GM20000 (cell line): ENCODE results near the gene ABHD16A.

ENCODE experiments used
- DNase-seq: peaks from one replicate; pipeline ENCODE4 v3.0.0; 2012; ENCODE audit warnings: low spot score
- CTCF ChIP-seq: IDR thresholded peaks from 2 replicates; pipeline ENCODE4 v1.5.1; 2012; ENCODE audit warnings: mild to moderate bottlenecking, control low read depth; ENCODE audit errors: extremely low read depth, missing control alignments

Gene ABHD16A

GRCh38 chr6:31701666-31702404, 1.3 kb downstream of the ABHD16A start:
- DNase-seq, result no peak
- no peak for TF ChIP-seq CTCF

- DNase-seq, result no peak
- TF ChIP-seq CTCF, result no peak
Measured at GRCh38 chr6:31700740-31701401, 2.3 kb downstream of the ABHD16A start.

DNA sequence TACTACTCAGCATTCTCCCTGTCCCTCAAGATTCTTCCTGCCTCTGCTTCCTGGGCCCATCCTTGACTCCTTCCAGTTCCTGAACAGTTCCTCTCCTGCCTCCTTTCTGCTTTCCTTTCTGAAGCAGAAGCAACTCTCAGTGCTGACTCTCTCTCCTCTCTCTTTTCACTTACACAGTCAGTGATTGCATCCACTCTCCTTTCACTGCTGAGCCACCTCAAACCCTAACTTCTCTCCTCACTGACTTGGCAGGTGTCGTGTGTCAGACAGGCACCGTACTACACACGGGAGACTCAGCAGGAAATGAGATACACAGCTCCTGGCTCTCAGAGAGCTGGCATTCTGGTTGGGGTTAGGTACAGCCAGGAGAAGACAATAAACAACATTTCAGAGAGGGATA, 5.6 kb downstream of the ABHD16A start:
- TF ChIP-seq CTCF, result no peak
- no peak for DNase-seq

DNA sequence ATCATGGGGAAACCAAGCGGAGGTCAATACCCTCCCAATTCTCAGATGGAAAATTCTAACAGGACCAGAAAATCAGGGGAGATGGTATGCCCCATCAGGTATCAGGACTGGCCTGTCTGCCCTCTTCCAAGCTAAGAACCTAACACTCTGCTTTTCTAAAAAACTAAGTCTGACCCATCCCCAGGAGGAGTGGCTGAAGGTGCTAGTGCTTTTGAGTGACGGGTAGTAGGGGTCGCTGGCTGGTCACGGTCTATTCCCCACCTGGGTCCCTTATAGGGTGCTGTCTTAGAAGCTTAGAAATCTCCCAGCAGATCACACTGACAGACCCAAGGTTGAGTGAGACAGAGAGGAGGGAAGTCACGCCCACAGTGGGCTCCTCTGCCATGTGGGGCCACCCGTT, 9.6 kb downstream of the ABHD16A start:
- TF ChIP-seq CTCF, result no peak

DNA sequence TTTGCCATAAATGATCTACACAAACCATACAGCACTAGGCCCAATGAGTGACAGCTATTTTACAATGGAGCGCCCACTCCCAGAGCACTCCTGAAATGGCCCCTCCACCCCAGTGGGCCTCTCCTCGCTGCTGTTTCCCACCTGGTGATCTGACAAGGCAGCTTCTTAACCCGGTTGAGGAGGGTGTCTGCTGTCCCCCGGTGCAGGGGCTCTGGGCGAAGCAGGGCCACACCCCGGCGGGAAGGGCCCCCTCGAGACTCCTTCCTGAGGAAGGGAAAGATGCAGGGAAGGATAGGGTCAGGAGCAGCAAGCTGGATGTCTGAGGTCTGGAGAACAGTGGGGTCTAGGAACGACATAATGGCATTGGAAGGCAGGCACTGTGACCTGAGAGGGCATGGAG, 10.2 kb downstream of the ABHD16A start:
- TF ChIP-seq CTCF, result no peak
- no peak for DNase-seq

More for the DNA sequence above, 9.6 kb downstream of the ABHD16A start:
- no peak for DNase-seq

- DNase-seq, result no peak
- TF ChIP-seq CTCF, result no peak
Measured at GRCh38 chr6:31692353-31692752, 10.8 kb downstream of the ABHD16A start.

DNA sequence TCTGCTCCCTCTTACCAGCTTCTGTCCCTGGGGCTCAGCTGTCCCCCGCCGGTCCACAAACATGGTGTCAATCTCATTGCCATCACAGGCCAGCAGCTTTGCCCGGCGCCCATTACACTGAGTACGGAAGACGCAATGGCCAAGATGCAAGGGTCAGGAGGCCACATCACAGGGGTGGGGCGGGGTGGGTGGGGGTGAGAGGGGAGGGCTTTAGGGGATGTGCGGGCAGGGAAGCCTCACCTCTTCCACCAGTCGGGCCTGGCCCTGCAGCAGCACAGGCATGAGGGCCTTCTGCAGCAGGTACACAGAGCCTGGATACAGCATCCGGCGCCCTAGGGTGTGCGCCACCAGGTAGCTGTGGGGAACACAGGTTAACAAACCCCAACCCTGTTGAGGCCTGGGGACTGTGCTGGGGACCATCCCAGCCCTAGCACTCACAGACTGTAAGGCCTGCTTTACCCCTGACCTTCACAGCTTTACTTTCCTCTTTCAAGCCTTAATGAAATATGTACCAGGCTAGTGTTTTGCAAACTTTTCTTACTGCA, 11.5 kb downstream of the ABHD16A start:
- DNase-seq, result no peak
- TF ChIP-seq CTCF, result no peak
